Tibial artery (tissue), 4 donors: ENCODE data around the gene PEX10.

Source experiments
- DNase-seq, 2 donors: peaks; one replicate each; pipeline ENCODE4 v3.0.0-alpha.2; 2019
- H3K27ac ChIP-seq, 2 donors: fragments of 200-600 bp; sonication (generic) in 1 of 2; 1 replicate in 1 of 2; 2 replicates in 1 of 2; pipeline ENCODE4 v1.5.1; 2018 to 2019; ENCODE audit warnings: mild to moderate bottlenecking in 1 of 2
- H3K27me3 ChIP-seq, 2 donors: fragments of 200-600 bp; sonication (generic) in 1 of 2; one replicate each; pipeline versions ENCODE4 v1.5.1 to v1.6.0; 2016 to 2019
- H3K36me3 ChIP-seq, 3 donors: fragments of 200-600 bp; sonication (generic) in 2 of 3; one replicate each; pipeline ENCODE4 v1.5.1; 2016 to 2019; ENCODE audit warnings: mild to moderate bottlenecking in 2 of 3
- H3K4me1 ChIP-seq, 4 donors: fragments of 200-600 bp; sonication (generic) in 2 of 4; 1 replicate in 3 of 4; 2 replicates in 1 of 4; pipeline ENCODE4 v1.5.1; 2016 to 2019
- H3K4me3 ChIP-seq, 2 donors: fragments of 200-600 bp; sonication (generic) in 1 of 2; 1 replicate in 1 of 2; 2 replicates in 1 of 2; pipeline ENCODE4 v1.5.1; 2018 to 2019; ENCODE audit warnings: mild to moderate bottlenecking in 2 of 2
- H3K9me3 ChIP-seq, 3 donors: fragments of 200-600 bp; sonication (generic) in 1 of 3; one replicate each; pipeline ENCODE4 v1.5.1; 2016 to 2019
- CTCF ChIP-seq, 2 experiments: fragments of 200-600 bp in 1 of 2; fragments of 450-650 bp in 1 of 2; IDR thresholded peaks; one replicate each; pipeline ENCODE4 v1.5.1; 2017 to 2019; ENCODE audit warnings: antibody characterized with exemption in 2 of 2, mild to moderate bottlenecking in 1 of 2, moderate library complexity in 1 of 2
- intact Hi-C: fragments of 100-400 bp; cut with DNase I; formaldehyde crosslinking; loops from one replicate; pipeline ENCODE4 v1.15.0; 2023; ENCODE audit warnings: low total_unique reads

PEX10 gene

GRCh38 chr1:2437617-2438016 lies 25.3 kb upstream of the PEX10 start:
- Histone ChIP-seq H3K27me3 (peaks cover 0 to 89% of the 10 kb centered on the region in 2 donors), H3K4me1 (no peaks in the 10 kb centered on the region), H3K27ac (no peak overlapping the region), H3K36me3 (no peaks in the 10 kb centered on the region), H3K4me3 (no peak overlapping the region), H3K9me3 (no peaks in the 10 kb centered on the region)
- TF ChIP-seq CTCF (IDR thresholded peaks at IDR 0.05), result no peak
- intact Hi-C loops, result loop anchor here (5.0 kb wide), 1 partner anchor 65 kb away; no protein-coding TSS in a partner anchor
- no peak for DNase-seq

GRCh38 chr1:2436876-2437275 lies 24.5 kb upstream of the PEX10 start:
- no peak overlapping the region for H3K27ac ChIP-seq
- no peak for DNase-seq
- no peak for TF ChIP-seq CTCF (IDR thresholded peaks at IDR 0.05)
- H3K4me1 ChIP-seq, result no peaks in the 10 kb centered on the region
- intact Hi-C loops, result loop anchor here (5.0 kb wide), 1 partner anchor 65 kb away; no protein-coding TSS in a partner anchor
- no peaks in the 10 kb centered on the region for H3K9me3 ChIP-seq
- H3K27me3 ChIP-seq, result peaks cover 0 to 89% of the 10 kb centered on the region in 2 donors
- no peak overlapping the region for H3K4me3 ChIP-seq
- no peaks in the 10 kb centered on the region for H3K36me3 ChIP-seq

GRCh38 chr1:2435746-2436355 lies 23.5 kb upstream of the PEX10 start:
- Histone ChIP-seq H3K4me1 (no peaks in the 10 kb centered on the region), H3K9me3 (no peaks in the 10 kb centered on the region), H3K36me3 (no peaks in the 10 kb centered on the region), H3K4me3 (no peak overlapping the region), H3K27me3 (peaks cover 0 to 89% of the 10 kb centered on the region in 2 donors), H3K27ac (no peak overlapping the region)
- no peak for DNase-seq
- intact Hi-C loops, result loop anchor here (5.0 kb wide), 1 partner anchor 66 kb away; no protein-coding TSS in a partner anchor
- TF ChIP-seq CTCF (IDR thresholded peaks at IDR 0.05), result no peak

GRCh38 chr1:2435091-2435490 lies 22.7 kb upstream of the PEX10 start:
- intact Hi-C loops, result loop anchor here (5.0 kb wide), 1 partner anchor 67 kb away; no protein-coding TSS in a partner anchor
- DNase-seq, result no peak
- no peaks in the 10 kb centered on the region for H3K4me1 ChIP-seq
- H3K27ac ChIP-seq, result no peak overlapping the region
- peaks cover 0 to 92% of the 10 kb centered on the region in 2 donors for H3K27me3 ChIP-seq
- no peaks in the 10 kb centered on the region for H3K36me3 ChIP-seq
- TF ChIP-seq CTCF (IDR thresholded peaks at IDR 0.05), result no peak
- H3K4me3 ChIP-seq, result no peak overlapping the region
- H3K9me3 ChIP-seq, result peaks cover 0 to 2% (median under 1%) of the 10 kb centered on the region in 3 donors

- H3K36me3 ChIP-seq, result no peaks in the 10 kb centered on the region
- H3K9me3 ChIP-seq, result peaks cover 0 to 12% (median 7%) of the 10 kb centered on the region in 3 donors
- intact Hi-C loops, result no loop called here
- H3K27ac ChIP-seq, result no peak overlapping the region
- peaks cover 0 to 93% of the 10 kb centered on the region in 2 donors for H3K27me3 ChIP-seq
- H3K4me1 ChIP-seq, result no peaks in the 10 kb centered on the region
- TF ChIP-seq CTCF (IDR thresholded peaks at IDR 0.05), result no peak
- H3K4me3 ChIP-seq, result no peak overlapping the region
- DNase-seq, result no peak
Observed at GRCh38 chr1:2433936-2434655, 21.7 kb upstream of the PEX10 start.
